SK-N-DZ (cell line): Measurements from ENCODE around the gene DECR2.
"Not testable (repeated sequence)": the region's sequence is repeated elsewhere in the genome, so short reads cannot be mapped to it uniquely, and the experiment has no call there.

Experiments used
- DNase-seq: peaks from one replicate; pipeline ENCODE4 v3.0.0-alpha.2; 2015; ENCODE audit warnings: low spot score

Gene DECR2

DNA sequence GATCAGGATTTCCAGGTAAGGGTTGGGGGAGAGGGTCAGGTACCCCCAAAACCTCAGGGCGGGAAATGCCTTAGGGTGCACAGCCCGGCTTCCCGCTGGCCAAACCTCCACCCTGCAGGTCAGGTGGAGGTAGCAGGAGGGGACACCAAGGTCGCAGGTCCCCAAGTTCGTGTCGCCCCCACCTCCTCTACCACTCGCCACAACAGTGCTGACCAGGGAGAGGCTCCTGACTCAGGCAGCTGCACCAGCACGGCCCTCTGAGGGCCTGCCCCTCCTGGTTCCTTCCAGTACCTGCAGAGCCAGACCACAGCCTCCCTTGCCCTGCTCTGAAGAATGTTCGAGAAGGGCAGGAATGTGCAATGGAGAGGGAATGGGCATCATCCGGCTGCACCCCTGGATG is 35.2 kb upstream of the DECR2 start:
- DNase-seq = no peak

DNA sequence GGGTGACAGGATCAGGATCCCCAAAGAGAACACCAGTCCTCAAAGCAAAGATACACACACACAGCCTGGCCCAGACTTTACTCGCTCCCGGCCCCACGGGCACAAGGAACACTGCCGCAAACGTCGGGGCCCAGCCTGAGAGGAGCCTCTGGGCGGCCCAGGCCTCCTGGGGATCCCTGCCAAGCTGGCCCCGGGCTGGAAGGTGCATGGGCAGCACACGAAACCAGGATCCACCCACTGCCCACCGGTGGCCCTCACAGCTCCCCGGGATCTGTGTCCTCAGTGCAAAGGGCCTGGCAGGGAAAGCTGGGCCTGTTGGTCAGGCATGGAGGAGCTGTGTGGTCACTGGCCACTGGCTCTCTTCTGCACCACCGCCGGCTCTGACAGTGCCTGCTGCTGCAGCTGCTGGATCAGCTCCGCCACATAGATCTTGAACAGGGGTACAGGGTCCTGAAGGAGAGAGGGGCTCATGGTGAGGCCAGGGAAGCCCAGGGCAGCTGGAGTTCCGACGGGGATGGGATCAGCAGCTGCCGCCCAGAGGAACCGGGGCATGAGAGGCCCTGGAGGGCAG is 34.3 kb upstream of the DECR2 start:
- DNase-seq = no peak

- DNase-seq = no peak
Observed at GRCh38 chr16:368388-369158, 33.1 kb upstream of the DECR2 start.

DNA sequence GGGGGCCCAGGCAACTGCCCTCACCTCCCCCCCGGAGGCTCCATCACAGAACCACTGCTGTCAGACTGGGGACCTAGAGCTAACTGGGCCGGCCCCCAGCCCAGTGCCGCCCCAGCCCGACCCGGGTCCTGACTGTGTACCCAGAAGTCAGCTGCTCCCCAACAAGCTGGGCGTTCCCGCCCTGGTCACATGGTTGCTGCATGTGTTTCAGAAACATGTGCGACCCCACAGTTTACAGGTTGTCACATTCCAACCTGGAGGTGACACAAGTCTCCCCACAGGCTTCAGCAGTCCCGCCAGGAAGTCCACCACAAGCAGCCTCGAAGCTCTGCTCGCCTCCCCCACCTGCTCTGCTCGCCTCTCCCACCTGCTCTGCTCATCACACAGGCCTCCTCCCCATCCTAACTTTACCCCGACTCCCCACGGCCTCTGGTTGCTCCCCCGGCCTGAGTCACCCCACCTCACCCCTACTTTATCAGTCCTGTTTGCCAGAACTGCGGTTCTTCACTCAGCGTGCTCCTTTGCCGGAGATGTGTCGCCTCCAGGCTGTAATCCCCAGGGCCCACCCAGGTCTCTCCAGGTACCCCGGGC is 32.3 kb upstream of the DECR2 start:
- no peak for DNase-seq

DNA sequence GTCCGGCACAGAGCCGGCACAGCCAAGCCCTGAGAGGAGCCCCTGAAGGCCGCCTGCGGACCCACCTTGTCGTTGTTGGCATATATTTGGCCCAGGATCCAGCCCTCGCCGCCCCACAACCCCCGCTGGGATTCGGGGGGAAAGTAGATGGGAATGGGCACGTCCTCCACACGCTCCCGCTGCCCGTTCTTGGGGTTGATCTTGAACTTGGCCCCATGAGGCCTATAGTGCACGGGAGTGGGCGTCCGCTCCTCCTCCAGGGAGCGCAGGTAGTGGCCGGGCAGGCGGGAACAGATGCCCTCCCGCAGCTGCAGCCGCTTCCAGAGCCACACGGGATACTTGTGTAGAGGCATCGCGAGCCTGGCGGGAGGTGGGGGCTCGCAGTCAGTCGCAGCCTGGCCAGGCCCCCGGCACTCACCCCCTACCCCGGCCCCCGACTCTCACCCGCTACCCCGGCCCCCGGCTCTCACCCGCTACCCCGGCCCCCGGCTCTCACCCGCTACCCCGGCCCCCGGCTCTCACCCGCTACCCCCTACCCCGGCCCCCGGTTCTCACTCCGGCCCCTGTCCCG is 31.7 kb upstream of the DECR2 start:
- no peak for DNase-seq

DNA sequence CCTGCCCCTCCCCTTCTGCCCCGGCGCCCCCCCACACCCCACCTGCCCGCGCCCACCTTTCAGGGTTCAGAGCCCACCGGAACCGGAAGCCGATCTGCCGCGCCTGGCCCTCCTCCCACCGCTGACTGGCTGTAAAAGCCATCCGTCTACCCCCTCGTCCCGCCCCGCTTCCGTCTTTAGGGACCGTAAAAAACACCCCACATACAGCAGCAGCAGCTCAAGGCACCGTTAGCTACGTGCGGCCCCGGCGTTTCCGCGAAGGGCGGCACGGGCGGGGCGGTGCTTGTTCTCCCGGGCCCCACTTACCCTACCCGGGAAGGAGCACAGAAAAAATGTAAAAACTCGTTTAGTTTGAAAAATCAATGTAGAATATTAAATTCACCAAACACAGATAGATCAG is 31.2 kb upstream of the DECR2 start, which contains the start of gene MRPL28:
Gene MRPL28 (minus strand): TSS at position 96 of the 400 bp plus-strand sequence. CDS start 320 bp downstream, outside the sequence.
- DNase-seq = peak; percentile 93

GRCh38 chr16:370979-371514 is 30.6 kb upstream of the DECR2 start:
- no peak for DNase-seq

DNA sequence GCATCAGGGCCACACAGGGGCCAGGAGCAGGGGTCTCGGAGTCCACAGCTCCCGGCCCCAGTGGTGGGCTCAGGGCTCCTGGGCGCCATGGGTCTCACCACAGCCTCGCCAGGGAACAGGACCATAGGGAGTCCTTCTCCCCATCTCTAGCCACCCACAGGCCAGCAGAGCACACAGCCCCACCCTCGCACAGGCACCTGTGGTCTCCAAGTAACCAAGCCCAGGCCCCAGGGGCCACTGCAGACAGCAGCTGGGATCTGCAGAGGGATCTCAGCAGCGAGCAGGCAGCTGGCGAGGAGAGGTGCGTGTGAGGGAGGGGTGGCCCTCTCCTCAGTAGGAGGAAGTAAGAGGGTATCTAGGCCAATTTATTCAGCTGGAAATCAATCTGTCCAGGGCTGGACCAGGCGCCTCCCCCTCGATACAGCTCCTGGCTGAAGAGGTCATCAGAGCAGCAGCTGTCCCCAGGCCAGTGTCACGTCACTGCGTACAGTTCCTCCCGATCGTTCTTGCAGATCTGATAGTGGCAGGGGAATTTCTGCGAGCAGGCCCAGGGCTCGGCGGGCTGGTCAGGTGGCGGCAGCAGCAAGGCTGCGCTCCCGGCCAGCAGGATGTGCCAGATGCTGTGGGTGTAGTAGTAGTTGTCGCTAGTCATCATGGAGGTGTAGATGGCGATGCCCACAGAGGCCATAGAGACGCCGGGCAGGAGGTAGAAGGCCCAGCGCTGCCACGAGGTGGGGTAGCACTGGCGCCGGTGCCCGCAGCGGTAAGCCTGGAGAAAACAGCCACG is 30.0 kb upstream of the DECR2 start:
- peak; percentile 68 for DNase-seq

- DNase-seq = no peak
Observed at GRCh38 chr16:372302-372983, 29.2 kb upstream of the DECR2 start.

GRCh38 chr16:373020-373598 is 28.6 kb upstream of the DECR2 start:
- DNase-seq = no peak

GRCh38 chr16:373848-374615 is 27.7 kb upstream of the DECR2 start:
- DNase-seq = no peak

- DNase-seq = no peak
Observed at GRCh38 chr16:374616-374926, 27.1 kb upstream of the DECR2 start.

- no peak for DNase-seq
Observed at GRCh38 chr16:375212-375611, 26.5 kb upstream of the DECR2 start.

DNA sequence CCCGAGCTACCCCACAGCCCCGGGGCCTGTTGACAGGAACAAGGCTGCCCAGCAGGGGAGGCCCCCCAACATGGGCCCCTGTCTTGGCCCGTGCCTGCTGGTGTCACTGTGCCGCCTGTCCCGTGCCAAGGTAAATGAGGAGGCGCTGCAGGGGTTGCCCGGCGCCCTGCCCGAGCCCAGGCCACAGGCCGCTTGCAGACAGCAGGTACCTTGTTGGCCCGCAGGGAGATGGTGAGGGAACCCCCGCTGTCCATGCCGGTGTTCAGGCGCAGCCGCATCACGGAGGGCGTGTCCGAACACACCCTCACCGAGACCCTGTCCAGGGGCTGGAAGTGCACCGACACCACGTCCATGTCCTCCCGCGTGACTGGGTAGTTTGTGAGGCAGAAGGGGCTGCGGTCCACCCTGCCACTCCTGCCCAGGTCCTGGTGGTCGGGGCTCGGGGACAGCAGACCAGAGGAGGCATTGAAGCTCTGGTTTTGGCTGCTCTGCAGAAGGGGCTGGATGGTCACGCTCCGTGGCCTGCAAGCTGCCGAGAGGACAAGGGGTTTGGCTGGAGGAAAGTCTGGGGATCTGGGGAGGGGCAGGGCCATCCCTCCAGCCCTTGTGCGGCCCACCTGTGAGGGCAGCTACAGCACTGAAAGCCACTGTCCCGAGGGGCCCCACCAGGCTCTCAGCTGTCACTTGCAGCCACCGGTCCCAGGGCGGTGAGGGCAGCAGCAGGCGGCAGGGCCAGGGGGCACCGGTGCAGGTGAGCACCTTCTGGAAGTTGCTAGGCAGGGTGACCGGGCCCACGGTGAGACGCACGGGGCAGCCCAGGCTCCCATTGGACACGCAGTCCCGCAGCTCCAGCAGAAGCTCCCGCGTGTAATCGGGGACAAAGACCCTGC is 25.5 kb upstream of the DECR2 start:
- no peak for DNase-seq

GRCh38 chr16:376817-377418 is 24.8 kb upstream of the DECR2 start:
- DNase-seq = no peak

DNA sequence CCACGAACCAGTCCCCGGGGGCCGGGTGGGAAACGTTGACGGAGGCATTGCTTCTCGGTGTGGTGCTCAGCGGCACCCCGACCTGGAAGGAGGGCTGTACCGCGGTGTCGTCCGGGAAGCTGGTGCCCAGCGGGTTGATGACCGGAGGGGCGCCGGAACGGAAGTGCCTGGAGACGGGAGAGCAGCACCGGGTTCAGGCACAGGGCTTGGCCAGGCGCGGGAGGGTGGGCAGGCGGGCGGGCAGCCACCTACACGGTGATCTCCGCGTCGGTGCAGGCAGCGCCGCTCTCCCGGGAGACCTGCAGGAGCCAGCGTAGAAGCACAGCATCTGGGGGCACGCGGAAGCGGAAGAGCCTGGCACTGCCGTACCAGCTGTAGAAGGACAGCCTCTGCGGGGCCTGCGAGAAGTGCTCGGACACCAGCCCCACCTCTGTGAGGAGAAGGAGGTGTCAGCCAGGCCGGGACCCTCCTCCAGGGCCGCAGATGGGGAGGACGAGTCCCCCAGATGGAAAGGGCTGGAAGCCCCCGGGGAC is 24.2 kb upstream of the DECR2 start:
- DNase-seq = no peak

GRCh38 chr16:378113-378820 is 23.4 kb upstream of the DECR2 start:
- not testable (repeated sequence) for DNase-seq

DNA sequence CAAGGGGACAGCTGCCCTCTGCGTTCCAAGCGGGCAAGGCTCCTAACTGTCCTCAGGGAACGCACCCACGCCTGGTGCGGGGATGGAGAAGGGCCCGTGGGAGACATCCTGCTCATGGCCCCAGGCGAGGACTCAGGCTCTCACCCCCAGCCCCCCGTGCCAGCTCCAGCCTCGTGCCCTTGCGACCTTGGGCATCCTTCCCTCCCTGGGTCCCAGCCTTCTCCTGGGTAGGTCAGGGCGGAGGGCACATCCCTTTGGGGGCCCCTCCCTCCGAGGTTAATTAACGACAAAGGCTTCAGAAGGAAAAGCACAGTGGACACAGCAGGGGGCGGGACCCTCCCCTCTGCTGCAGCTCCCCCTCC is 22.9 kb upstream of the DECR2 start:
- no peak for DNase-seq
